GM23338 (cell line): ENCODE measurements around the gene OR8D4. TPM values are rescaled to one million over a fixed set of nuclear protein-coding genes. Genes with fewer than 3 reads are reported as not detected.
A peak's percentile ranks its signal among the peaks of the same experiment; 100 is the strongest.

Source experiments
- ATAC-seq: fragments of 200-7000 bp; cut with Tn5 transposase; 3 replicates; pipeline ENCODE4 v1.9.1; 2020
- DNase-seq: peaks from one replicate; pipeline ENCODE4 v3.0.0-alpha.2; 2015; ENCODE audit warnings: low spot score
- H2AFZ ChIP-seq: fragments of 200-600 bp; sonication (generic); 2 replicates; pipeline ENCODE4 v1.8.0; 2016; ENCODE audit warnings: antibody characterized with exemption, mild to moderate bottlenecking, moderate library complexity
- H3F3A ChIP-seq: fragments of 200-600 bp; sonication (generic); replicated peaks from 2 replicates; pipeline ENCODE4 v1.8.0; 2017; ENCODE audit warnings: antibody characterized with exemption, mixed run types, low read depth
- H3K27ac ChIP-seq: fragments of 200-600 bp; sonication (generic); 2 replicates; pipeline ENCODE4 v1.6.1; 2016; ENCODE audit warnings: low read depth
- H3K27me3 ChIP-seq: fragments of 200-600 bp; sonication (generic); 2 replicates; pipeline ENCODE4 v1.8.0; 2016; ENCODE audit warnings: mild to moderate bottlenecking, mixed run types, moderate library complexity; ENCODE audit not compliant: insufficient read depth
- H3K36me3 ChIP-seq: fragments of 200-600 bp; sonication (generic); 2 replicates; pipeline ENCODE4 v1.8.0; 2016; ENCODE audit warnings: mild to moderate bottlenecking; ENCODE audit not compliant: insufficient read depth
- H3K4me1 ChIP-seq: fragments of 200-600 bp; sonication (generic); 2 replicates; pipeline ENCODE4 v1.8.0; 2016; ENCODE audit warnings: mild to moderate bottlenecking, moderate library complexity; ENCODE audit not compliant: insufficient read depth
- H3K4me2 ChIP-seq: fragments of 200-600 bp; sonication (generic); 2 replicates; pipeline ENCODE4 v1.7.1; 2017; ENCODE audit warnings: mixed run types
- H3K4me3 ChIP-seq: fragments of 200-600 bp; sonication (generic); 2 replicates; pipeline ENCODE4 v1.6.1; 2016; ENCODE audit warnings: mixed run types
- H3K79me2 ChIP-seq: fragments of 200-600 bp; sonication (generic); replicated peaks from 2 replicates; pipeline ENCODE4 v1.8.0; 2017; ENCODE audit warnings: mild to moderate bottlenecking; ENCODE audit not compliant: insufficient read depth
- H3K9me2 ChIP-seq: fragments of 200-600 bp; sonication (generic); 2 replicates; pipeline ENCODE4 v1.8.0; 2017; ENCODE audit not compliant: insufficient read depth
- H4K20me1 ChIP-seq: fragments of 200-600 bp; sonication (generic); replicated peaks from 2 replicates; pipeline ENCODE4 v1.8.0; 2017; ENCODE audit warnings: mild to moderate bottlenecking; ENCODE audit not compliant: insufficient read depth
- H3K27ac Mint-ChIP-seq: 2 replicates; pipeline ENCODE4 v1.8.0; 2020; ENCODE audit warnings: inconsistent platforms, mild to moderate bottlenecking, moderate library complexity, mixed read lengths
- H3K27me3 Mint-ChIP-seq: 3 replicates; pipeline ENCODE4 v1.8.0; 2022; ENCODE audit warnings: low read depth, mild to moderate bottlenecking, moderate library complexity, mixed read lengths, inconsistent platforms; ENCODE audit not compliant: insufficient read depth, poor library complexity
- H3K36me3 Mint-ChIP-seq: 3 replicates; pipeline ENCODE4 v1.8.0; 2021; ENCODE audit warnings: low read depth, mild to moderate bottlenecking, inconsistent platforms, moderate library complexity, mixed read lengths
- H3K4me1 Mint-ChIP-seq: 3 replicates; pipeline ENCODE4 v1.8.0; 2020; ENCODE audit warnings: mild to moderate bottlenecking, inconsistent platforms, mixed read lengths
- H3K4me3 Mint-ChIP-seq: 3 replicates; pipeline ENCODE4 v1.8.0; 2021; ENCODE audit warnings: moderate library complexity, mild to moderate bottlenecking, inconsistent platforms, mixed read lengths
- H3K9me3 Mint-ChIP-seq: 3 replicates; pipeline ENCODE4 v1.8.0; 2020; ENCODE audit warnings: moderate library complexity, mild to moderate bottlenecking, inconsistent platforms, mixed read lengths
- ETS1 ChIP-seq: IDR thresholded peaks from 2 replicates; pipeline ENCODE4 v1.6.1; 2016; ENCODE audit warnings: antibody characterized with exemption
- EZH2 ChIP-seq: fragments of 200-600 bp; sonication (generic); IDR thresholded peaks from one replicate; pipeline ENCODE4 v1.8.0; 2017; ENCODE audit warnings: antibody characterized with exemption, mild to moderate bottlenecking, low read depth; ENCODE audit not compliant: unreplicated experiment
- POLR2AphosphoS5 ChIP-seq: IDR thresholded peaks from 2 replicates; pipeline ENCODE4 v1.6.1; 2016; ENCODE audit warnings: antibody characterized with exemption, low read depth
- REST ChIP-seq: IDR thresholded peaks from one replicate; pipeline ENCODE4 v1.6.1; 2018; ENCODE audit warnings: antibody characterized with exemption; ENCODE audit not compliant: unreplicated experiment
- STAT1 ChIP-seq: IDR thresholded peaks from one replicate; pipeline ENCODE4 v1.6.1; 2016; ENCODE audit warnings: antibody characterized with exemption; ENCODE audit not compliant: unreplicated experiment
- ZNF114 ChIP-seq: fragments of 250-450 bp; sonication (Bioruptor Pico); IDR thresholded peaks from 2 replicates; pipeline ENCODE4 v1.5.0; 2020; ENCODE audit warnings: mild to moderate bottlenecking, moderate library complexity
- polyA plus RNA-seq: library from polyadenylated mRNA; unstranded; fragments of >200 nt; fragmentation: Nextera tagmentation; extraction: Ambion mirVana; gene quantifications from 2 replicates; pipeline ENCODE4 v1.2.1, GENCODE V29; 2016
- total RNA-seq: library from RNA; depleted of rRNA; stranded (reverse); fragments of >200 nt; shearing (Covaris generic); gene quantifications from 2 replicates; pipeline ENCODE4 v1.2.3, GENCODE V29; 2014

The OR8D4 gene
- total and polyA plus RNA-seq, 2 experiments from 2014 or later: 0.14 TPM; not detected in 1

GRCh38 chr11:123892031-123892430 lies 9.9 kb upstream of the OR8D4 start:
- no peaks in the 10 kb centered on the region for H3K27me3 ChIP-seq
- H2AFZ ChIP-seq: no peak overlapping the region
- DNase-seq (no peak), ATAC-seq (no peak)
- no peaks in the 10 kb centered on the region for H3K9me3 Mint-ChIP-seq
- H3K4me1 Mint-ChIP-seq: peaks cover 2% of the 10 kb centered on the region; the same call in 2 of the 3 replicates
- H3K9me2 ChIP-seq: no peaks in the 10 kb centered on the region
- H3K36me3 ChIP-seq: no peaks in the 10 kb centered on the region
- no peaks in the 10 kb centered on the region for H3K79me2 ChIP-seq
- no peaks in the 10 kb centered on the region for H3K36me3 Mint-ChIP-seq
- no peaks in the 10 kb centered on the region for H4K20me1 ChIP-seq
- no peak overlapping the region for H3K4me3 ChIP-seq
- TF ChIP-seq REST (no peak), ZNF114 (CRISPR knock-in tag) (no peak), STAT1 (no peak), ETS1 (no peak), EZH2 (no peak)
- H3K4me3 Mint-ChIP-seq: no peak overlapping the region
- no peaks in the 10 kb centered on the region for H3F3A ChIP-seq
- no peak overlapping the region for H3K4me2 ChIP-seq
- H3K27ac ChIP-seq: no peak overlapping the region
- H3K27ac Mint-ChIP-seq: no peak overlapping the region
- no peaks in the 10 kb centered on the region for H3K4me1 ChIP-seq
- H3K27me3 Mint-ChIP-seq: no peaks in the 10 kb centered on the region

DNA sequence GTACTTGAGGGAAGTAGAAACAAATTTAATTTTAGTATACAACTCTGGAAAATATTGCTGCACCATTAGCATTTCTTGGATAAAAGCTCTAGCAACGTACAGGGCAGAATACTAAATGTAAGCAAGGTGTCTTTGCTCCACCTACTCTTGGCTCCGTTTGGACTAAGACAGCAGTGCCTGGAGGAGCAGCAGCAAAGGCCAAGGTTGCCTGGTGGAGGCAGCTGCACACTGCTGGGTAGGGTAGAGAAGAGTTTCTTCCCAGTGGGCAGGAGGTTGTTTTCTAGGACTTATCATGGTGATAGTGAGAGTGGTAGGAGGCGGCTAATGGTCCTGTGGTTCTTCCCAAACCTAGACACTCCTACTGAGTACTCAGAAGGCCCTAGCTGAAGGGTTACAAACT lies 2.2 kb upstream of the OR8D4 start:
- Histone ChIP-seq H3K27me3 (no peaks in the 10 kb centered on the region), H3K4me3 (no peak overlapping the region), H3F3A (no peaks in the 10 kb centered on the region), H3K27ac (no peak overlapping the region), H3K9me2 (peaks cover 5% of the 10 kb centered on the region; the same call in 1 of the 2 replicates), H3K79me2 (no peaks in the 10 kb centered on the region), H3K4me1 (peaks cover 10% of the 10 kb centered on the region), H4K20me1 (no peaks in the 10 kb centered on the region), H2AFZ (peak overlapping the region; percentile 48; the same call in 1 of the 2 replicates), H3K36me3 (no peaks in the 10 kb centered on the region), H3K4me2 (no peak overlapping the region)
- Mint-ChIP-seq H3K4me1 (peaks cover 12% of the 10 kb centered on the region), H3K9me3 (no peaks in the 10 kb centered on the region), H3K27me3 (no peaks in the 10 kb centered on the region), H3K36me3 (no peaks in the 10 kb centered on the region), H3K27ac (0 out of 2 replicates have a peak overlapping the region, but pooled peaks have one; percentile 5), H3K4me3 (no peak overlapping the region)
- TF ChIP-seq EZH2 (no peak), ETS1 (no peak), POLR2AphosphoS5 (no peak), ZNF114 (CRISPR knock-in tag) (no peak)
- ATAC-seq (no peak), DNase-seq (no peak)
